Measurements from ENCODE around the gene OR10Z1. TPM values are rescaled to one million over a fixed set of nuclear protein-coding genes. Genes with fewer than 3 reads are reported as not detected.

Gene OR10Z1
- total RNA-seq (2014; rRNA removed; shearing (Covaris generic); ENCODE audit: low replicate concordance) = not detected in 2 replicates

GRCh38 chr1:158604968-158605367 is at the start of gene OR10Z1:
OR10Z1 (plus strand) TSS chr1:158605268; CDS start chr1:158606439, 1,171 bp downstream.
- Histone ChIP-seq H3K27me3 (ENCODE audit: low read length) (no peaks in the 10 kb centered on the region), H2AFZ (ENCODE audit: low read length) (no peak within 1 kb of the TSS), H4K20me1 (ENCODE audit: insufficient read depth, low read depth, low read length) (no peaks in the 10 kb centered on the region), H3K9me3 (ENCODE audit: low read length) (no peaks in the 10 kb centered on the region), H3K4me2 (ENCODE audit: low read depth, low read length, poor library complexity, severe bottlenecking) (no peak within 1 kb of the TSS), H3K36me3 (ENCODE audit: insufficient read depth, low read length) (no peaks in the 10 kb centered on the region), H3K79me2 (ENCODE audit: low read length) (no peaks in the 10 kb centered on the region), H3K4me3 (ENCODE audit: low read length) (no peak within 1 kb of the TSS), H3K4me1 (ENCODE audit: low read length) (no peaks in the 10 kb centered on the region), H3K9me2 (replicated peaks; ENCODE audit: insufficient read depth, low read length) (no peaks in the 10 kb centered on the region), H3K27ac (ENCODE audit: low read length) (no peak within 1 kb of the TSS), H3K9ac (ENCODE audit: low read length) (no peak within 1 kb of the TSS)
- no peak for DNase-seq

- Histone ChIP-seq H3K27me3 (ENCODE audit: low read length) (no peaks in the 10 kb centered on the region), H3K4me3 (ENCODE audit: low read length) (no peak overlapping the region), H3K4me2 (ENCODE audit: low read depth, low read length, poor library complexity, severe bottlenecking) (no peak overlapping the region), H3K79me2 (ENCODE audit: low read length) (no peaks in the 10 kb centered on the region), H3K9me2 (replicated peaks; ENCODE audit: insufficient read depth, low read length) (no peaks in the 10 kb centered on the region), H3K36me3 (ENCODE audit: insufficient read depth, low read length) (no peaks in the 10 kb centered on the region), H3K9ac (ENCODE audit: low read length) (no peak overlapping the region), H4K20me1 (ENCODE audit: insufficient read depth, low read depth, low read length) (no peaks in the 10 kb centered on the region), H2AFZ (ENCODE audit: low read length) (no peak overlapping the region), H3K9me3 (ENCODE audit: low read length) (no peaks in the 10 kb centered on the region), H3K27ac (ENCODE audit: low read length) (no peak overlapping the region), H3K4me1 (ENCODE audit: low read length) (peaks cover 13% of the 10 kb centered on the region)
- no peak for DNase-seq
These were observed 45.4 kb upstream of the OR10Z1 start for GRCh38 chr1:158559696-158560095.

- Histone ChIP-seq H2AFZ (ENCODE audit: low read length) (peak overlapping the region; percentile 93), H3K27me3 (ENCODE audit: low read length) (no peaks in the 10 kb centered on the region), H3K79me2 (ENCODE audit: low read length) (no peaks in the 10 kb centered on the region)
These were observed 41.2 kb upstream of the OR10Z1 start for GRCh38 chr1:158563853-158564252.

GRCh38 chr1:158564608-158565007 is 40.5 kb upstream of the OR10Z1 start:
- H3K9ac ChIP-seq (ENCODE audit: low read length) = peak overlapping the region; percentile 56
- H3K4me3 ChIP-seq (ENCODE audit: low read length) = peak overlapping the region; percentile 7; the same call in 1 of the 2 replicates
- DNase-seq = peak; percentile 82
- H3K79me2 ChIP-seq (ENCODE audit: low read length) = no peaks in the 10 kb centered on the region
- peak overlapping the region; percentile 44 for H3K4me2 ChIP-seq (ENCODE audit: low read depth, low read length, poor library complexity, severe bottlenecking)
- H3K36me3 ChIP-seq (ENCODE audit: insufficient read depth, low read length) = no peaks in the 10 kb centered on the region
- peak overlapping the region; percentile 93 for H2AFZ ChIP-seq (ENCODE audit: low read length)
- no peaks in the 10 kb centered on the region for H3K9me3 ChIP-seq (ENCODE audit: low read length)
- no peaks in the 10 kb centered on the region for H3K9me2 ChIP-seq (replicated peaks; ENCODE audit: insufficient read depth, low read length)
- peak overlapping the region; percentile 66 for H3K27ac ChIP-seq (ENCODE audit: low read length)
- peaks cover 19% of the 10 kb centered on the region for H3K4me1 ChIP-seq (ENCODE audit: low read length)
- no peaks in the 10 kb centered on the region for H3K27me3 ChIP-seq (ENCODE audit: low read length)
- no peaks in the 10 kb centered on the region for H4K20me1 ChIP-seq (ENCODE audit: insufficient read depth, low read depth, low read length)

More at GRCh38 chr1:158563853-158564252, 41.2 kb upstream of the OR10Z1 start:
- Histone ChIP-seq H3K9me2 (replicated peaks; ENCODE audit: insufficient read depth, low read length) (no peaks in the 10 kb centered on the region), H3K4me2 (ENCODE audit: low read depth, low read length, poor library complexity, severe bottlenecking) (peak overlapping the region; percentile 44), H3K4me3 (ENCODE audit: low read length) (peak overlapping the region; percentile 7; the same call in 1 of the 2 replicates), H4K20me1 (ENCODE audit: insufficient read depth, low read depth, low read length) (no peaks in the 10 kb centered on the region), H3K4me1 (ENCODE audit: low read length) (peaks cover 19% of the 10 kb centered on the region), H3K27ac (ENCODE audit: low read length) (peak overlapping the region; percentile 66), H3K9ac (ENCODE audit: low read length) (peak overlapping the region; percentile 56; the same call in 1 of the 2 replicates), H3K9me3 (ENCODE audit: low read length) (no peaks in the 10 kb centered on the region), H3K36me3 (ENCODE audit: insufficient read depth, low read length) (no peaks in the 10 kb centered on the region)
- peak; percentile 74 for DNase-seq

GRCh38 chr1:158570480-158570879 is 34.6 kb upstream of the OR10Z1 start, which contains the start of gene OR6P1:
OR6P1 (minus strand) TSS chr1:158570580; CDS start chr1:158563604, 6,976 bp downstream.
- H3K4me3 ChIP-seq (ENCODE audit: low read length) = no peak within 1 kb of the TSS
- no peak within 1 kb of the TSS for H3K27ac ChIP-seq (ENCODE audit: low read length)
- H4K20me1 ChIP-seq (ENCODE audit: insufficient read depth, low read depth, low read length) = no peaks in the 10 kb centered on the region
- H3K79me2 ChIP-seq (ENCODE audit: low read length) = no peaks in the 10 kb centered on the region
- H3K9me3 ChIP-seq (ENCODE audit: low read length) = no peaks in the 10 kb centered on the region
- H2AFZ ChIP-seq (ENCODE audit: low read length) = no peak within 1 kb of the TSS
- no peaks in the 10 kb centered on the region for H3K9me2 ChIP-seq (replicated peaks; ENCODE audit: insufficient read depth, low read length)
- DNase-seq = no peak
- H3K9ac ChIP-seq (ENCODE audit: low read length) = no peak within 1 kb of the TSS
- no peaks in the 10 kb centered on the region for H3K36me3 ChIP-seq (ENCODE audit: insufficient read depth, low read length)
- H3K27me3 ChIP-seq (ENCODE audit: low read length) = no peaks in the 10 kb centered on the region
- H3K4me1 ChIP-seq (ENCODE audit: low read length) = no peaks in the 10 kb centered on the region
- H3K4me2 ChIP-seq (ENCODE audit: low read depth, low read length, poor library complexity, severe bottlenecking) = no peak within 1 kb of the TSS

- H3K27me3 ChIP-seq (ENCODE audit: low read length) = no peaks in the 10 kb centered on the region
- H3K9ac ChIP-seq (ENCODE audit: low read length) = no peak overlapping the region
- no peak overlapping the region for H3K4me3 ChIP-seq (ENCODE audit: low read length)
- no peak overlapping the region for H3K4me2 ChIP-seq (ENCODE audit: low read depth, low read length, poor library complexity, severe bottlenecking)
- H3K36me3 ChIP-seq (ENCODE audit: insufficient read depth, low read length) = no peaks in the 10 kb centered on the region
- no peak for DNase-seq
- no peaks in the 10 kb centered on the region for H3K4me1 ChIP-seq (ENCODE audit: low read length)
- no peaks in the 10 kb centered on the region for H3K9me3 ChIP-seq (ENCODE audit: low read length)
- H3K9me2 ChIP-seq (replicated peaks; ENCODE audit: insufficient read depth, low read length) = no peaks in the 10 kb centered on the region
- H2AFZ ChIP-seq (ENCODE audit: low read length) = no peak overlapping the region
- H3K27ac ChIP-seq (ENCODE audit: low read length) = no peak overlapping the region
- no peaks in the 10 kb centered on the region for H3K79me2 ChIP-seq (ENCODE audit: low read length)
- H4K20me1 ChIP-seq (ENCODE audit: insufficient read depth, low read depth, low read length) = no peaks in the 10 kb centered on the region
These were observed 32.8 kb upstream of the OR10Z1 start for GRCh38 chr1:158572226-158572625.

- H3K9me2 ChIP-seq (replicated peaks; ENCODE audit: insufficient read depth, low read length) = no peaks in the 10 kb centered on the region
- no peak overlapping the region for H3K9ac ChIP-seq (ENCODE audit: low read length)
- no peak overlapping the region for H3K4me2 ChIP-seq (ENCODE audit: low read depth, low read length, poor library complexity, severe bottlenecking)
- H3K4me3 ChIP-seq (ENCODE audit: low read length) = no peak overlapping the region
- no peaks in the 10 kb centered on the region for H4K20me1 ChIP-seq (ENCODE audit: insufficient read depth, low read depth, low read length)
- H3K27ac ChIP-seq (ENCODE audit: low read length) = no peak overlapping the region
- no peaks in the 10 kb centered on the region for H3K4me1 ChIP-seq (ENCODE audit: low read length)
- no peaks in the 10 kb centered on the region for H3K9me3 ChIP-seq (ENCODE audit: low read length)
- H3K27me3 ChIP-seq (ENCODE audit: low read length) = no peaks in the 10 kb centered on the region
- no peak overlapping the region for H2AFZ ChIP-seq (ENCODE audit: low read length)
- H3K36me3 ChIP-seq (ENCODE audit: insufficient read depth, low read length) = no peaks in the 10 kb centered on the region
- no peak for DNase-seq
- no peaks in the 10 kb centered on the region for H3K79me2 ChIP-seq (ENCODE audit: low read length)
These were observed 27.5 kb upstream of the OR10Z1 start for GRCh38 chr1:158577561-158577960.

GRCh38 chr1:158579733-158580132 is 25.3 kb upstream of the OR10Z1 start, which contains the start of gene OR10X1:
OR10X1 (minus strand) TSS chr1:158579899; CDS start chr1:158579899, 0 bp downstream.
- no peaks in the 10 kb centered on the region for H3K9me2 ChIP-seq (replicated peaks; ENCODE audit: insufficient read depth, low read length)
- H3K36me3 ChIP-seq (ENCODE audit: insufficient read depth, low read length) = no peaks in the 10 kb centered on the region
- no peaks in the 10 kb centered on the region for H3K27me3 ChIP-seq (ENCODE audit: low read length)
- no peaks in the 10 kb centered on the region for H3K9me3 ChIP-seq (ENCODE audit: low read length)
- no peak within 1 kb of the TSS for H3K27ac ChIP-seq (ENCODE audit: low read length)
- H3K4me3 ChIP-seq (ENCODE audit: low read length) = no peak within 1 kb of the TSS
- no peaks in the 10 kb centered on the region for H3K79me2 ChIP-seq (ENCODE audit: low read length)
- DNase-seq = no peak
- H3K9ac ChIP-seq (ENCODE audit: low read length) = no peak within 1 kb of the TSS
- H2AFZ ChIP-seq (ENCODE audit: low read length) = no peak within 1 kb of the TSS
- no peaks in the 10 kb centered on the region for H3K4me1 ChIP-seq (ENCODE audit: low read length)
- H3K4me2 ChIP-seq (ENCODE audit: low read depth, low read length, poor library complexity, severe bottlenecking) = no peak within 1 kb of the TSS
- H4K20me1 ChIP-seq (ENCODE audit: insufficient read depth, low read depth, low read length) = no peaks in the 10 kb centered on the region

All from Karpas-422 (cell line).